NCI-H128 (cell line): ENCODE data around the gene CD46.

Source experiments
- DNase-seq: peaks from one replicate; lab custom pipeline; 2025; ENCODE audit not compliant: unreplicated experiment; lab: John Stamatoyannopoulos, UW

The CD46 gene

DNA sequence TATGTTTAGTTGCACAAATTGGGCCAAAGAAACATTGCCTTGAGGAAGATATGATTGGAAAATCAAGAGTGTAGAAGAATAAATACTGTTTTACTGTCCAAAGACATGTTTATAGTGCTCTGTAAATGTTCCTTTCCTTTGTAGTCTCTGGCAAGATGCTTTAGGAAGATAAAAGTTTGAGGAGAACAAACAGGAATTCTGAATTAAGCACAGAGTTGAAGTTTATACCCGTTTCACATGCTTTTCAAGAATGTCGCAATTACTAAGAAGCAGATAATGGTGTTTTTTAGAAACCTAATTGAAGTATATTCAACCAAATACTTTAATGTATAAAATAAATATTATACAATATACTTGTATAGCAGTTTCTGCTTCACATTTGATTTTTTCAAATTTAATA lies 43.0 kb downstream of the CD46 start:
- no peak for DNase-seq

- peak; percentile 36 for DNase-seq
Measured at GRCh38 chr1:207797229-207797973, 45.5 kb downstream of the CD46 start.

DNA sequence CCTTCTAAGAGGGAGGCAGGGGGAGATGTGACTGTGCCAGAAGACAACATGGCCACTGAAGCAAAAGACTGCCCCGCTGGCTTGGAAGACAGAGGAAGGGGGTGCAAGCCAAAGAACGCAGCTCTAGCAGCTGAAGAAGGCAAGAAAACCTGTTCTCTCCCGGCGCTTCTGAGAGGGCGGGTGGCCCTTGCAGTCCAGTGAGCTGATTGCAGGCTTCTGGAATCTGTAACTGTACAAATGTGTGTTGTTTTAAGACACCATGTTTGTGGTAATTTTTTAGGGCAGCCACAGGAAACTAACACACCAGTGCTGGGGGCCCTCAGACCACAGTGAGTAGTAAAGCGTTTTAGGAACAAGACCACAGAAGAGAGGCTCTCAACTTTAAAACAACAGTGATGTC lies 47.0 kb downstream of the CD46 start:
- no peak for DNase-seq

- DNase-seq = no peak
Measured at GRCh38 chr1:207799989-207800648, 48.3 kb downstream of the CD46 start.

- DNase-seq = no peak
Measured at GRCh38 chr1:207801819-207802218, 50.0 kb downstream of the CD46 start.

GRCh38 chr1:207803678-207804077 lies 51.8 kb downstream of the CD46 start:
- no peak for DNase-seq

- no peak for DNase-seq
Measured at GRCh38 chr1:207804721-207805468, 53.0 kb downstream of the CD46 start.

DNA sequence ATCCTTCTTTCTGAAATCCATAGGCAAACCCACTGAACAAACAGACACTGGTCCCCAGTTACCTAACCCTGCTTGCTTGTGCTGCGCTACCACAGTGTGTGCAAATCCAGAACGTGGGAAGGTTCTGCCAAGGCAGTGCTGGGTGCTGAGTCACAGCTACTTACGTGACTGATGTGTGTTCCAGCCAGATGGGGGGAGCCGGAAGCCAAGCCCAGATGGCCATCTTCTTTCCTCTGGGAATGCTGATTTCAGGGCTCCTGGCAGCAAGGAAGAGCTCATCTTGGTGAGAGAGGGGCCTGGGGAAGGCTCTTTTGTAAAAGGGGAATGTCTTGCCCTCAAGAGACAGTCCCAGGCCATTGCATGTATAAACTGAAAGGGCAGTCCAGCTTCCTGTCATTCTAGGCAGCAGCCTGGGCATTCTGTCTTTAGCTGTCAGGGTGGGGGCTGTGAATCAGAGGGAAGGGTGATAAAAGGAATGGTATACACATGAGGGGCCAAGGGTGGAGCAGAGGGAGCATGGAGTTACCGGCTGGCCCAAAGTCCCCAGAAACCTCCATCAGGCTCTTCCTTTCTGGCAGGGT lies 54.1 kb downstream of the CD46 start:
- DNase-seq = no peak

GRCh38 chr1:207806531-207807325 lies 54.9 kb downstream of the CD46 start:
- no peak for DNase-seq

GRCh38 chr1:207807326-207807689 lies 55.5 kb downstream of the CD46 start:
- DNase-seq = no peak

DNA sequence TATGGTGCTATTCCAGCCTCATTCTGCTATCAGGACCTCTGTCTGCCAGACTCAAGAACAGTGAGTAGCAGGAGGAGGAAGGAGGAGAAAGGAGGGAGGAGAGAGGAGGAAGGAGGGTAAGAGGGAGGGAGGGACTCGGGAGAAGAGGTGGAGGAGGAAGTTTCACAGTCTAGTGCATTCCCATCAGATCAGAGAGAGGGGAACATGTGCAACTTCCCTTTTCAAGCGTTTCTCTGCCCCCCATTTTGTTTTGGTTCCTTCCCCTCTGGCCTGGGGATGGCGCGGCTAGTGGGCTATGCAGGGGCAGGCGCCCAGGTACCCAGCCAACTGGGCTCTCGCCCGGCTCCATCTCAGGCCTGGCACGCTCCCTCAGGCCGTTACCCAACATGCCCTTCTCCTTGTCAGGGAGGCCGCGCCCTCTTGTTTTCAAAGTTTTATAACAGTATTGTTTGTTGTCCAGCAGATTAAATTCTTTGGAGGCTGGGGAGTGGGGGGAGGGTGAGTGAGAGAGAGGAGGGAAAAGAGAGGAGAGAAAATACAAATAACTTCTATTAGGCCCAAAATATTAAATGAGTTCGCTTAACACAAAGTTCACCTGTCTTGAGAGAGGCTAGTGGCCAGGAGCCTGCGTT lies 56.0 kb downstream of the CD46 start:
- no peak for DNase-seq

- no peak for DNase-seq
Measured at GRCh38 chr1:207808322-207808705, 56.5 kb downstream of the CD46 start.

GRCh38 chr1:207808911-207809555 lies 57.2 kb downstream of the CD46 start:
- no peak for DNase-seq

DNA sequence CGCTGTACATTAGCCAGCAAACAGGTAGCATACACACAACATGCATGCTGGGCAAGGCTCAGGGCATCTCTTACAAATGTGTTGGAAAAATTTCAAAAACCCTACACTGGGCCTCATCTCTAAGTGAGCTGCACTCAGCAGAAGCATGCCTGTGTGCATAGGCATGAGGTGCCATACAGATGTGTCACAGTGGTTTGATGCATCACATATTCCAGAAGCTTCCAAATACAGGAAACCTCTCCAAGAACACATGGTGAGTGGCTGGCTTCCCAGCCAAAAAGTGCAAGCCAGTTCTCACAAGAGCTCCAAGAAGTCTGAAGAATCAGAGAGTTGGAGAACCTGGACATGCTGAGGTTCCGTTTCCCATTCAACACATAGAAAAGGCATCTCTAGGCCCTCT lies 58.3 kb downstream of the CD46 start:
- no peak for DNase-seq

DNA sequence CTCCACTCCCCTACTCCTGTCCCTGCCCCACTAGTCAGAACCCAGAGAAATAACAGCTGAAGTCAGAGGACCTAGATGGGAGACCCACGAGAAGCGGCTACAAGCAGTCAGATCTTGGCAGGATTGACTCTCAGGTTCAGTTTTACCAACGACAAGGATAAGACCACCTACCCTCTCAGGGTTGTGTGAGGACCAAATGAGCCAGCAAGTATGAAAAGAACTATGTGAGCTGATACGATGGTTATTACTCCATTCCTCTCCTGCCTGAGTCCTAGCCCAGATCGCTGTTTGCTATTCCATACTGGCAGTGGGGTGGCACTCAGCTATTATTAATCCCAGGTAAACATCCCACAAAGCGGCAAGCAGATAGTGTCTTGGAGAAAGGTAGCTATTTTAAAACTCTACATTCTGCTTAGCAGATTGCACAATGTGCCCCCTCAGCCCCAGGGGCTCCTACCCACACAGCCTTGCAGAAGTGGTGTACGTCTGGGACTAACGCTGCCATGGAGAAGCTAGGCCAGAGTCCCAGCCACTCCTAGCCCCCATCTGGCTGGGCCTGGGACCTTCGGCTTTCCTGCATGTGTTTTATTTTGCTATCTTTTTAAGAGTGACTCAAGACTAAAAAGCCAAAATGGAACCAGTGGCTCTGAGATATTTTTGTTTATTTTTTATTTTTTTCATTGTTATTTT lies 58.9 kb downstream of the CD46 start:
- no peak for DNase-seq

DNA sequence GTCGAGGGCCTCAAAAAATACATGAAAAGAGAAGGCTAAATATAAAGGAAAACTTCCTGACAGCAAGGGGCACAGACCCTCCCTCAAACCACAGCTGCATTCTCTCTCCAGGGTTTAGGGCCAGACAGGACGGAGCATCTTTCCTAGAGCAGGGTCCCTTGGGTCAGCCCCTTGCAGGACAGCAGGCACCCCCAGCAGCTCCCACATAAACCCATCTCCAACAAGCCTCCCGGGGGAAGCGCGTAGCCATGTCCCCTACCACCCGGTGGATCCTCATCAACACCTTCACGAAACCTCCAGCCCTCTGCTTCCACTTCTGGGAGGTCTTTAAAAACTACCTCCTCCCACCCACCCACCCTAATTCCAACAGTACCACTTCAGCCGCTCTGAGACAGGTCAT lies 59.5 kb downstream of the CD46 start:
- no peak for DNase-seq

DNA sequence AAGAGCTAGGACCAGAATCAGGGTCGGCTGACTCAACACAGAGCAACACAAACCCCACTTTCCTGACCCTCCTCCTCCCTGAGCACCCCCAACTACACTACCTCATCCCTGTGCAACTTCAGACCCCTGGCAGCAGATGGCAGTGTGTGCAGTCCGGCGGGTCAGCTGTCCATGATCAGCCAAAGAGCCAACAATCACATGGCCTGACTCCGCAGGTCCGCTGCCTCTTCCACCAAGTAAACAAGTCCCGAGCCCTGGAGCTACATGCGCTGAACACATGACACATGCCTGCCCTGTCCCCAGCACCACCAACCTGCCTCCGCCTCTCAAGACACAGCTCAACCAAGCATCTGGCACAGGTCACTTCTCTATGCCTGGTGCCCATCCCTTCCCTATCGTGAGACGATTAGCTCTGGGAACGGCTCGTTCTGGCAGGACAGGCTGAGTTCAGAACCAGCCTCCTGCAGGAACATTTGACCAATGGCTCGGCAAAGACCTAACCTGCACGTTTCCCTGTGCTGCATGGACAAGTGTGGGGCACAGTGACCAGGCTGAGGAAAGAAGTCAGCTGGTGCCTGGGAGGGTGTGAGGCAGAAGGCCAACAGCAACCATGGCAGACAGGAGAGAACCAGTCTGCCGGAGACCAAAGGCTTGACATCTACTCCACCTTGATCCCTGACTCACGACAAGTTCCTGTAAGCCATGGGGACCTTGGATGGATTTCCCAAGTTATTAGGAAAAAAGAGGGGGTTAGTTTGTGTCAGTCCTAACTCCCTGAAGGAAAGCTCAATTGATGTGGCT lies 60.3 kb downstream of the CD46 start:
- DNase-seq = no peak

DNA sequence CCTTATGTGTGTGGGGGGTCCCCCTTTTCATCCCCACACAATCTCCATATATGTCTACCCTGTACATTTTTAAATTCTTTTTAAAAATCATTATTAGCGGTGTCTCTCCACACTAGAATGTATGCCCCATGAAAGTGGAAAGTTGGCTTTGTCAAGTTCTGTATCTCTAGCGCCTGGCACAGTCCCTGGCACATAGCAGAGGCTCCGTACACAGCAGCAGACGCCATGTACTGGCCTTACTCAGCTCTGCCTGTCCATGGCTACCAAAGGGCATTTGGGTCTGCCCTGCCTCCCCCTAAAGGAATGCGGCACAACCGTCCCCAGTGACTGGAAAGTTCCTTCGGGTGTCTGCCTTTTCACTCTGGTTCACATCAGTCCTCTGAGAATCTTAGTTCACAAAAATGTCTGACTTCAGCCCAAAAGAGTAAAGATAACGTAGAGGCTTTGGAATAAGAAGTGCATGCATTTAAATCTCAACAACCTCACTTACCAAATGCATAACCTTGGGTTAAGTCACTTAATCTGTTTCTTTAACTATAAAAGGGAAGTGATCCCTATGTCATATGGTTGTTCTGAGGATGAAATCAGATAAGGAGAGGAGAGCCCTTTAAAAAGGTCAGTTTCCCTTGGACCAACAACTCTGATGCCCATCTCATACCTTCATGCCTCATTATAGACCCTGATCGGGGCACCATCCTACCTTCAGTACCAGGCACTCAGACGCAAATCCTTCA lies 61.1 kb downstream of the CD46 start:
- no peak for DNase-seq
